Measurements from ENCODE around the gene FAM177B.

The FAM177B gene

GRCh38 chr1:222713091-222713961 is 23.7 kb upstream of the FAM177B start:
- peak overlapping the region; percentile 69 for H3K4me2 ChIP-seq (ENCODE audit: low read depth, low read length, poor library complexity, severe bottlenecking)
- no peak for TF ChIP-seq CTCF (conservative IDR thresholded peaks at IDR 0.05; ENCODE audit: low read length)
- no peak for TF ChIP-seq EZH2phosphoT487 (IDR thresholded peaks at IDR 0.05; ENCODE audit: borderline replicate concordance)
- peaks cover 55% of the 10 kb centered on the region for H3K79me2 ChIP-seq (ENCODE audit: insufficient read depth, low read length)

GRCh38 chr1:222716393-222716792 is 20.6 kb upstream of the FAM177B start:
- Histone ChIP-seq H3K9me3 (ENCODE audit: insufficient read depth, low read depth, low read length) (no peaks in the 10 kb centered on the region), H3K4me1 (ENCODE audit: insufficient read depth, low read length, poor library complexity, severe bottlenecking) (peaks cover 5% of the 10 kb centered on the region), H3K4me2 (ENCODE audit: low read depth, low read length, poor library complexity, severe bottlenecking) (no peak overlapping the region), H2AFZ (ENCODE audit: low read length) (no peak overlapping the region), H3K36me3 (ENCODE audit: insufficient read depth, low read length) (peaks cover 24% of the 10 kb centered on the region), H3F3A (ENCODE audit: low read depth) (peaks cover 6% of the 10 kb centered on the region; the same call in 1 of the 2 replicates), H3K4me3 (ENCODE audit: low read length, poor library complexity, severe bottlenecking) (no peak overlapping the region), H4K20me1 (ENCODE audit: insufficient read depth, low read length, poor library complexity, severe bottlenecking) (no peaks in the 10 kb centered on the region), H3K79me2 (ENCODE audit: insufficient read depth, low read length) (peaks cover 25% of the 10 kb centered on the region), H3K27me3 (ENCODE audit: insufficient read depth, low read length, poor library complexity, severe bottlenecking) (no peaks in the 10 kb centered on the region), H3K9me2 (replicated peaks; ENCODE audit: low read depth, low read length) (no peaks in the 10 kb centered on the region), H3K9ac (ENCODE audit: low read depth, low read length, poor library complexity, severe bottlenecking) (no peak overlapping the region)
- TF ChIP-seq CTCF (conservative IDR thresholded peaks at IDR 0.05; ENCODE audit: low read length): no peak

More at GRCh38 chr1:222713091-222713961, 23.7 kb upstream of the FAM177B start:
- H3K9me3 ChIP-seq (ENCODE audit: insufficient read depth, low read depth, low read length): no peaks in the 10 kb centered on the region
- H3K4me3 ChIP-seq (ENCODE audit: low read length, poor library complexity, severe bottlenecking): peak overlapping the region; percentile 81
- H3K9me2 ChIP-seq (replicated peaks; ENCODE audit: low read depth, low read length): no peaks in the 10 kb centered on the region
- H3K36me3 ChIP-seq (ENCODE audit: insufficient read depth, low read length): peaks cover 6% of the 10 kb centered on the region; the same call in 1 of the 2 replicates
- peak overlapping the region; percentile 87 for H3K9ac ChIP-seq (ENCODE audit: low read depth, low read length, poor library complexity, severe bottlenecking)
- H3K27me3 ChIP-seq (ENCODE audit: insufficient read depth, low read length, poor library complexity, severe bottlenecking): no peaks in the 10 kb centered on the region
- H3K4me1 ChIP-seq (ENCODE audit: insufficient read depth, low read length, poor library complexity, severe bottlenecking): peaks cover 20% of the 10 kb centered on the region
- peak overlapping the region; percentile 95 for H2AFZ ChIP-seq (ENCODE audit: low read length)
- no peaks in the 10 kb centered on the region; the same call in 1 of the 2 replicates for H3F3A ChIP-seq (ENCODE audit: low read depth)
- H4K20me1 ChIP-seq (ENCODE audit: insufficient read depth, low read length, poor library complexity, severe bottlenecking): peaks cover 13% of the 10 kb centered on the region

- Histone ChIP-seq H2AFZ (ENCODE audit: low read length) (no peak overlapping the region), H3K9me3 (ENCODE audit: insufficient read depth, low read depth, low read length) (no peaks in the 10 kb centered on the region), H3K79me2 (ENCODE audit: insufficient read depth, low read length) (no peaks in the 10 kb centered on the region), H3K4me1 (ENCODE audit: insufficient read depth, low read length, poor library complexity, severe bottlenecking) (no peaks in the 10 kb centered on the region), H4K20me1 (ENCODE audit: insufficient read depth, low read length, poor library complexity, severe bottlenecking) (no peaks in the 10 kb centered on the region), H3K27me3 (ENCODE audit: insufficient read depth, low read length, poor library complexity, severe bottlenecking) (no peaks in the 10 kb centered on the region), H3K36me3 (ENCODE audit: insufficient read depth, low read length) (peaks cover 92% of the 10 kb centered on the region; the same call in 1 of the 2 replicates), H3K4me2 (ENCODE audit: low read depth, low read length, poor library complexity, severe bottlenecking) (no peak overlapping the region), H3K9me2 (replicated peaks; ENCODE audit: low read depth, low read length) (no peaks in the 10 kb centered on the region), H3K4me3 (ENCODE audit: low read length, poor library complexity, severe bottlenecking) (no peak overlapping the region), H3F3A (ENCODE audit: low read depth) (no peaks in the 10 kb centered on the region), H3K9ac (ENCODE audit: low read depth, low read length, poor library complexity, severe bottlenecking) (no peak overlapping the region)
- no peak for TF ChIP-seq CTCF (conservative IDR thresholded peaks at IDR 0.05; ENCODE audit: low read length)
- TF ChIP-seq EZH2phosphoT487 (IDR thresholded peaks at IDR 0.05; ENCODE audit: borderline replicate concordance): no peak
These were observed 8.3 kb upstream of the FAM177B start for GRCh38 chr1:222728746-222729145.
